ENCODE data around the gene ID4. TPM values are rescaled to one million over a fixed set of nuclear protein-coding genes. Genes with fewer than 3 reads are reported as not detected.

ID4 gene
- total RNA-seq, 1 experiment from 2014 or later, result 0.10 TPM

DNA sequence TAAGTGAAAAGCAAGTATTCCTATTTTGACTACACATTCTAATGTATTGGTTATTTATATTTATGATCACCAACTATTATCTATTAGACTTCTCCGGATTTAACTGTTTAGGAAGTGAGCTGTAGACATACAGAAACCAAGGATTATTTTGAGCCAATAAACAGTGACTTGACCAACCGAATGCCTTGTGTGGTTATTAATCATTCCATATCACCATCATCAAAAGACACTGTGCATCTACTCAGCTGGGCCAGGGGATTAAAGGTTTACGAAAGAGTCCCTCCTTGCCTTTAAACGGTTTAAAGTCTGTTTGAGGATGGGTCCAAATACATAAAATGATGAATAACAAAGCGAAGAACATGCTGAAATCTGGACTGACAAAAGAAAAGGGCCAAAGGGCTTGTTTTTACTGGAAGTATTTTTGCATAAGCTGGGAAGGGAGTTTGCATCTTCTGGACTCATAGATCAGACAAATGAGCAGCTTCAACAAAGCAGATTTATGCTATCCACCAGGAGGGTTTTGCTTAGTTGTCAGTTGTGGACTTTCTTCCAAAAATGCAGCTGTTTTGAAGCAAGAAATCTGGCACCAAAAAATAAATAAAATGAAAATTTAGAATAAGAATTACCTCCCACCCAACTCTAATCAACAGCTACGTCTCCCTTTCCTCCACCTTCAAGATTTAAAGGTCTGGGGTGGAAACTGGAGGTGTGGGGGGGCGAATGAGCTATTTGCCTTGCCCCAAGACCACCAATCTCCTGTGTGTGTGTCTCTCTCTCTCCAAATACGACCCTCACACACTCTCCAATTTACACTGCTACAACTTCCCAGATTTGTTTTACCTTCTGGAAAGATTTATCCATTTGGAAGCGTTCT, 33.6 kb upstream of the ID4 start:
- Histone ChIP-seq H3K36me3 (ENCODE audit: control insufficient read depth in 1 of 2, insufficient read depth in 2 of 2, low read length in 2 of 2) (no peaks in the 10 kb centered on the region), H3K9me2 (ENCODE audit: insufficient read depth) (no peaks in the 10 kb centered on the region), H3K4me1 (ENCODE audit: control insufficient read depth in 1 of 2, insufficient read depth in 2 of 2, low read length in 2 of 2) (peaks cover 24 to 31% of the 10 kb centered on the region in 2 experiments), H4K20me1 (ENCODE audit: insufficient read depth) (no peaks in the 10 kb centered on the region), H2AFZ (ENCODE audit: low read depth, low read length, poor library complexity, severe bottlenecking) (no peak overlapping the region), H3K4me2 (ENCODE audit: low read length) (peak overlapping the region; percentile 95), H3K9ac (ENCODE audit: low read length) (peak overlapping the region; percentile 76), H3K4me3 (replicated peaks in 1 of 2; ENCODE audit: low read depth in 1 of 2, low read length in 2 of 2) (peak overlapping the region; percentile 51 to 68), H3K79me2 (ENCODE audit: insufficient read depth, low read length) (no peaks in the 10 kb centered on the region), H3K27me3 (ENCODE audit: insufficient read depth, low read length) (no peaks in the 10 kb centered on the region), H3K9me3 (ENCODE audit: control insufficient read depth in 1 of 2, insufficient read depth in 1 of 2, low read depth in 1 of 2, low read length in 2 of 2) (no peaks in the 10 kb centered on the region), H3K27ac (ENCODE audit: low read depth, low read length) (peak overlapping the region; percentile 89)
- POLR2A ChIA-PET, result no interaction called here
- peak; percentile 18; the same call in 1 of the 2 replicates for TF ChIP-seq SP1 (IDR thresholded peaks at IDR 0.05; ENCODE audit: low read depth)
- no peak for TF ChIP-seq ELF1 (IDR thresholded peaks at IDR 0.05; ENCODE audit: borderline replicate concordance, low read depth)
- RAD21 ChIA-PET (ENCODE audit: low non-redundant PET in 1 of 2, low total read pairs in 2 of 2, uncharacterized antibody in 2 of 2, unreplicated experiment in 2 of 2), result no interaction called here
- intact Hi-C loops (cut with micrococcal nuclease), result no loop called here
- no TSS peak for BruUV-seq (replicated peaks)
- CTCF ChIA-PET, result no interaction called here
- ATAC-seq, result no peak
- DNase-seq (ENCODE audit: low read depth, low spot score), result no peak

DNA sequence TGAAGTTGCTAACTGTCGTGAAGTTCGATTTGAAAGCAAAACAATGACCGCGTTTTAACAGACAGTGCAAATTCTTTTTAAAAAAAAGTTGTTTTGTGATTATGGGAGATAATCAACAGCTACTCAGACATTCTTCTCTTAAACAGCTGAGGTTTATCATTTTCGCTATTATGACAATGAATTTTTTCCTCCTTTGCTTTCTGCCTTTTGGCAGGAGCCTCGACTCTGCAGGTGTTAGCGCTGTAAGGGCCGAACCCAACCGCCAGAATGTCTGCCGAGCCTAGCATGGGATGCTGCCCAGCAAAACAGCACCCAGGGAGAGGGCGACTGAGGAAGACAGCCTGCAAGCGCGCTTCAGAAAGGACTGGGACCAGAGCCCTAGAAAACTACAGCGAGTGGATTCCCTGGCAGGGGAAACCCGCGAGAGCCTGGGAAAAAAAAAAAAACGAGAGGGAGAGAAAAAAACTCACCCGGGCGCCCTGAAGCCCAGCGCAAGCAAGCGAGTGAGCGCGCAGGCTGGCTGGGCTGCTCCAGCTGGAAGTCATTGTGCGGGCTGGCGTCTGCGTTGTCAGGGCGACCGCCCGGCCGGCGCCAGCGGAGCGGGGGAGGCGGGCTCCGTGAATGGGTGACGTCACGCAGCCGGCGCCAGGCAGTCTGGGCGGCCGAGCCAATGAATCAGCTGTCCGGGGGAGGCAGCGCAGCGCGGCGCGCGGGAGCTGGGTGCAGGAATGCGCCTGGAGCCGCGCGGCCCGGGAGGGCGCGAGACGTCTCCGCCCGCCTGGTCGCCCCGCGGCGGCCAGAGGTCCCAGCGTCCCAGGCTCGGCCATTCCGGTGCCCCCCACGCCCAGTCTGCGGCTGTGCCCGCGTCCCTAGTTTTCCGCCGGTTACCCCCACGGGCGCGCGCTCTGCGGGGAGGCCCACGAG, 32.7 kb upstream of the ID4 start:
- no peaks in the 10 kb centered on the region for H3K27me3 ChIP-seq (ENCODE audit: insufficient read depth, low read length)
- no peaks in the 10 kb centered on the region for H3K9me2 ChIP-seq (ENCODE audit: insufficient read depth)
- H3K9ac ChIP-seq (ENCODE audit: low read length), result peak overlapping the region; percentile 76
- H4K20me1 ChIP-seq (ENCODE audit: insufficient read depth), result no peaks in the 10 kb centered on the region
- no peaks in the 10 kb centered on the region for H3K79me2 ChIP-seq (ENCODE audit: insufficient read depth, low read length)
- DNase-seq (ENCODE audit: low read depth, low spot score), result peak; percentile 87
- H3K36me3 ChIP-seq (ENCODE audit: control insufficient read depth in 1 of 2, insufficient read depth in 2 of 2, low read length in 2 of 2), result no peaks in the 10 kb centered on the region
- no peaks in the 10 kb centered on the region for H3K9me3 ChIP-seq (ENCODE audit: control insufficient read depth in 1 of 2, insufficient read depth in 1 of 2, low read depth in 1 of 2, low read length in 2 of 2)
- H3K4me2 ChIP-seq (ENCODE audit: low read length), result peak overlapping the region; percentile 95
- ChIA-PET POLR2A (no interaction called here), CTCF (no interaction called here), RAD21 (ENCODE audit: low non-redundant PET in 1 of 2, low total read pairs in 2 of 2, uncharacterized antibody in 2 of 2, unreplicated experiment in 2 of 2) (no interaction called here)
- peak; percentile 96 for ATAC-seq
- peak overlapping the region; percentile 51 to 68 for H3K4me3 ChIP-seq (replicated peaks in 1 of 2; ENCODE audit: low read depth in 1 of 2, low read length in 2 of 2)
- BruUV-seq (replicated peaks), result TSS peak; percentile 73
- H3K27ac ChIP-seq (ENCODE audit: low read depth, low read length), result peak overlapping the region; percentile 89
- peak overlapping the region; percentile 33 for H2AFZ ChIP-seq (ENCODE audit: low read depth, low read length, poor library complexity, severe bottlenecking)
- intact Hi-C loops (cut with micrococcal nuclease), result no loop called here
- peaks cover 24 to 31% of the 10 kb centered on the region in 2 experiments for H3K4me1 ChIP-seq (ENCODE audit: control insufficient read depth in 1 of 2, insufficient read depth in 2 of 2, low read length in 2 of 2)
- TF ChIP-seq, protein P1, sequence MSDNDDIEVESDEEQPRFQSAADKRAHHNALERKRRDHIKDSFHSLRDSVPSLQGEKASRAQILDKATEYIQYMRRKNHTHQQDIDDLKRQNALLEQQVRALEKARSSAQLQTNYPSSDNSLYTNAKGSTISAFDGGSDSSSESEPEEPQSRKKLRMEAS (IDR thresholded peaks at IDR 0.05), result peak; percentile 52; the same call in 1 of the 2 replicates
- TF ChIP-seq RAD21 (IDR thresholded peaks at IDR 0.05; ENCODE audit: low read depth), result 0 out of 2 replicates have a peak, but pooled peaks have one; percentile 5
- peak; percentile 83 for TF ChIP-seq POLR2AphosphoS5 (IDR thresholded peaks at IDR 0.05; ENCODE audit: low read depth, low read length)
- TF ChIP-seq SRF (IDR thresholded peaks at IDR 0.05; ENCODE audit: low read depth), result no peak
- no peak for TF ChIP-seq EZH2phosphoT487 (IDR thresholded peaks at IDR 0.05; ENCODE audit: borderline replicate concordance)
- no peak for TF ChIP-seq EZH2 (IDR thresholded peaks at IDR 0.05)
- no peak for TF ChIP-seq YY1 (IDR thresholded peaks at IDR 0.05; ENCODE audit: extremely low read depth, insufficient replicate concordance, low read depth, low read length)
- peak; percentile 46 for TF ChIP-seq CBX3 (IDR thresholded peaks at IDR 0.05; ENCODE audit: low read depth)
- TF ChIP-seq POLR2A (IDR thresholded peaks at IDR 0.05; ENCODE audit: borderline replicate concordance, extremely low read depth, insufficient read depth, insufficient read length), result no peak
- TF ChIP-seq SP1 (IDR thresholded peaks at IDR 0.05; ENCODE audit: low read depth), result peak; percentile 79
- peak; percentile 96 for TF ChIP-seq EGR1 (IDR thresholded peaks at IDR 0.05; ENCODE audit: low read depth)
- TF ChIP-seq, protein P2, sequence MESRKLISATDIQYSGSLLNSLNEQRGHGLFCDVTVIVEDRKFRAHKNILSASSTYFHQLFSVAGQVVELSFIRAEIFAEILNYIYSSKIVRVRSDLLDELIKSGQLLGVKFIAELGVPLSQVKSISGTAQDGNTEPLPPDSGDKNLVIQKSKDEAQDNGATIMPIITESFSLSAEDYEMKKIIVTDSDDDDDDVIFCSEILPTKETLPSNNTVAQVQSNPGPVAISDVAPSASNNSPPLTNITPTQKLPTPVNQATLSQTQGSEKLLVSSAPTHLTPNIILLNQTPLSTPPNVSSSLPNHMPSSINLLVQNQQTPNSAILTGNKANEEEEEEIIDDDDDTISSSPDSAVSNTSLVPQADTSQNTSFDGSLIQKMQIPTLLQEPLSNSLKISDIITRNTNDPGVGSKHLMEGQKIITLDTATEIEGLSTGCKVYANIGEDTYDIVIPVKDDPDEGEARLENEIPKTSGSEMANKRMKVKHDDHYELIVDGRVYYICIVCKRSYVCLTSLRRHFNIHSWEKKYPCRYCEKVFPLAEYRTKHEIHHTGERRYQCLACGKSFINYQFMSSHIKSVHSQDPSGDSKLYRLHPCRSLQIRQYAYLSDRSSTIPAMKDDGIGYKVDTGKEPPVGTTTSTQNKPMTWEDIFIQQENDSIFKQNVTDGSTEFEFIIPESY (IDR thresholded peaks at IDR 0.05; ENCODE audit: extremely low read depth, insufficient replicate concordance, low read length), result no peak

All from HCT116 (cell line).